A673 (cell line): ENCODE results near the gene OXCT2. TPM values are rescaled to one million over a fixed set of nuclear protein-coding genes. Genes with fewer than 3 reads are reported as not detected.
A peak's percentile ranks its signal among the peaks of the same experiment; 100 is the strongest.
"Not testable (repeated sequence)": the region's sequence is repeated elsewhere in the genome, so short reads cannot be mapped to it uniquely, and the experiment has no call there.

Source experiments
- BruUV-seq: library from RNA; stranded (reverse); fragments of 400-500 nt; replicated peaks from 2 replicates; lab custom pipeline; 2021; lab: Mats Ljungman, UMichigan
- CTCF ChIA-PET: fragments of 300-600 bp; sonication (Branson Sonifier 250); formaldehyde crosslinking; loops from one replicate; lab custom pipeline; 2022; ENCODE audit warnings: antibody characterized with exemption; lab: Charles Lee
- POLR2A ChIA-PET: fragments of 300-600 bp; sonication (Branson Sonifier 250); formaldehyde crosslinking; loops from one replicate; lab custom pipeline; 2022; ENCODE audit warnings: antibody characterized with exemption; ENCODE audit not compliant: low non-redundant PET; lab: Charles Lee
- DNase-seq: peaks from one replicate; pipeline ENCODE4 v3.0.0-alpha.2; 2015; ENCODE audit warnings: low spot score
- H3K27ac ChIP-seq: fragments of 200-600 bp; sonication (generic); 2 replicates; pipeline ENCODE4 v1.5.1; 2016; ENCODE audit warnings: mixed run types, low read depth, mild to moderate bottlenecking, mixed read lengths, antibody characterized with exemption, low read length; ENCODE audit not compliant: poor library complexity, severe bottlenecking
- H3K27me3 ChIP-seq: fragments of 200-600 bp; sonication (generic); replicated peaks from 2 replicates; pipeline ENCODE4 v1.6.1; 2017; ENCODE audit warnings: mixed run types, low read depth, mild to moderate bottlenecking, mixed read lengths, antibody characterized with exemption, low read length; ENCODE audit not compliant: insufficient read depth, poor library complexity
- H3K36me3 ChIP-seq: fragments of 200-600 bp; sonication (generic); 2 replicates; pipeline ENCODE4 v1.6.1; 2016; ENCODE audit warnings: mixed run types, mild to moderate bottlenecking, mixed read lengths, antibody characterized with exemption, low read length; ENCODE audit not compliant: insufficient read depth, poor library complexity, severe bottlenecking
- H3K4me1 ChIP-seq: fragments of 200-600 bp; sonication (generic); 2 replicates; pipeline ENCODE4 v1.6.1; 2017; ENCODE audit warnings: mixed run types, mild to moderate bottlenecking, mixed read lengths, antibody characterized with exemption, low read length; ENCODE audit not compliant: insufficient read depth, poor library complexity, severe bottlenecking
- H3K4me3 ChIP-seq: fragments of 200-600 bp; sonication (generic); 2 replicates; pipeline ENCODE4 v1.5.1; 2016; ENCODE audit warnings: low read depth, mixed run types, mild to moderate bottlenecking, mixed read lengths, low read length; ENCODE audit not compliant: poor library complexity, severe bottlenecking
- H3K9me3 ChIP-seq: fragments of 200-600 bp; sonication (generic); 2 replicates; pipeline ENCODE4 v1.6.1; 2016; ENCODE audit warnings: mixed run types, low read depth, mild to moderate bottlenecking, mixed read lengths, antibody characterized with exemption, low read length; ENCODE audit not compliant: poor library complexity, severe bottlenecking
- CTCF ChIP-seq: fragments of 300-800, 200-600 bp; sonication (generic); conservative IDR thresholded peaks from 2 replicates; pipeline ENCODE4 v1.5.1; 2017; ENCODE audit warnings: low read depth, mild to moderate bottlenecking, antibody characterized with exemption, low read length, moderate library complexity, mixed read lengths
- EZH2 ChIP-seq: fragments of 200-600 bp; sonication (generic); IDR thresholded peaks from 2 replicates; pipeline ENCODE4 v1.6.1; 2017; ENCODE audit warnings: borderline replicate concordance, low read depth, mild to moderate bottlenecking, mixed read lengths, antibody characterized with exemption, low read length; ENCODE audit not compliant: poor library complexity, severe bottlenecking
- intact Hi-C: fragments of 100-400 bp; cut with micrococcal nuclease; formaldehyde crosslinking; loops from one replicate; pipeline ENCODE4 v1.10.0; 2022; ENCODE audit not compliant: unreplicated experiment
- total RNA-seq: library from RNA; stranded (reverse); gene quantifications from 2 replicates; pipeline ENCODE4 v1.2.3, GENCODE V29; 2021

The OXCT2 gene
- total RNA-seq, 1 experiment from 2014 or later = not detected

DNA sequence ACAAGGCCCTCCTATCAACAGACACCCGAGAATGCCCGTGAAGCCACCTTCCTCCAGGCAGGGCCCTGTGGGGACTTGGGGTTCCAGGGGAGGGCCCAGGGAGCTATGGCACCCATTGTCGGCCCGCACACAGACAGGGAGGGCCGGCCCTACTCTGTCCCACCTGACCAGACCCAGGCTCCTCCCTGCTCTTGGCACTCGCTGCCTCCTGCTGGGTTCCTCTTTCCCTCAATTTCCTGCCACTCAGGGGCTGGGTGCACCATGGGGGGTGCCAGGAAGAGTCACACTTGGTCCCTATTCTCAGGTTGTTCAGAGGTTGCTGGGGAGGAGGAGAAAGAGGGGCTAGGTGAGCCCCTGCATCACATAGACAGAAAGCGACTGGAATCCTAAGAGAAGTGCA, 8.0 kb upstream of the OXCT2 start:
- Histone ChIP-seq H3K4me3 (no peak overlapping the region), H3K27me3 (no peaks in the 10 kb centered on the region), H3K4me1 (no peaks in the 10 kb centered on the region), H3K9me3 (no peaks in the 10 kb centered on the region), H3K36me3 (no peaks in the 10 kb centered on the region), H3K27ac (no peak overlapping the region)
- TF ChIP-seq EZH2 = no peak
- no peak for TF ChIP-seq CTCF
- BruUV-seq = no TSS peak
- CTCF ChIA-PET = no interaction called here
- peak; percentile 39 for DNase-seq
- intact Hi-C loops = no loop called here
- POLR2A ChIA-PET = no interaction called here

GRCh38 chr1:39778463-39779099, 7.4 kb upstream of the OXCT2 start:
- H3K4me3 ChIP-seq, BruUV-seq, H3K9me3 ChIP-seq, H3K4me1 ChIP-seq, CTCF ChIA-PET, DNase-seq, H3K36me3 ChIP-seq, H3K27ac ChIP-seq, intact Hi-C loops, POLR2A ChIA-PET, H3K27me3 ChIP-seq: not testable (repeated sequence)

DNA sequence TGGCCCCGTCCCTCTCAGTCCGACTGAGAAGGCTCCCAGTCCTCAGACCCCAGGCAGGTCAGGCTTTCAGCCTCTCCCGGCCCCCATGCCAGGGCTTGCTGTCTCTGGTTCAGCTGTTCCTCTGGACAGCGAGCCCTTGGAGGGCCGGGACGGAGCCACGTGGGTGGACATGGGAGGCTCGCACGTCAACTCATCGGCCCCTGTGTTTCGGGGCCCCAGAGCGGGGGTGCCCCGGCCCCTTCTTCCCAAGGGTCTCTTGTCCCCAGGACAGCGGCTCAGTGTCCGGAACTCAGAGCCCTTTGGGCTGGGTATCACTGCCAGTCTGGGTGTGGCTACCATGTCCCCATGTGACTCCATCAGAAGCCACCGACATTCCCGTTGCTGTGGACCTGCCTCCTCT, 6.7 kb upstream of the OXCT2 start:
- H3K36me3 ChIP-seq, H3K27ac ChIP-seq, POLR2A ChIA-PET, BruUV-seq, H3K9me3 ChIP-seq, H3K4me3 ChIP-seq, H3K27me3 ChIP-seq, H3K4me1 ChIP-seq, CTCF ChIA-PET, intact Hi-C loops, DNase-seq: not testable (repeated sequence)

DNA sequence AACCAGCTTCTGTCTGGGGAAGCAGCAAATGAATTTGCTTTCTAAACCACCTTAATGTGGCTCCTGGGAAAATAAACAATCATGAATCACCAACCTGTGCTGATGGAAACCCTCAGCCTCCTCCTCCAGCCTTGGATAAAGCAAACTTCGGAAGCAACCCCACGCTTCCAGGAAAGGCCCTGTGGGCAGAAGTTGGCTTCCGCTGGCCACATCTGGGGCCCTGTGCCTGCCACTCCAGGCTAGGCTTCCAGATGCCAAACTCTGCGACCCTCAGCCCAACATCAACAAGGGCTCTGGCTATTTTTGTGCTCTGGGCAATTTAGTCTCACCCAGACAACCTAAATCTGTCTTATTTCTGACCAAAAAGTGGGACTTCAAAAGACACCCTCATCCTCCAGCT, 6.2 kb upstream of the OXCT2 start:
- DNase-seq = no peak
- Histone ChIP-seq H3K27ac (no peak overlapping the region), H3K36me3 (no peaks in the 10 kb centered on the region), H3K9me3 (no peaks in the 10 kb centered on the region), H3K4me3 (no peak overlapping the region), H3K4me1 (no peaks in the 10 kb centered on the region), H3K27me3 (no peaks in the 10 kb centered on the region)
- BruUV-seq = no TSS peak
- intact Hi-C loops = no loop called here
- CTCF ChIA-PET = no interaction called here
- POLR2A ChIA-PET = no interaction called here
- no peak for TF ChIP-seq CTCF
- TF ChIP-seq EZH2 = no peak
